Muscle of leg (tissue), 11 donors: ENCODE measurements around the gene SLC16A8. TPM values are rescaled to one million over a fixed set of nuclear protein-coding genes. Genes with fewer than 3 reads are reported as not detected.

Experiments
- DNase-seq: peaks from one replicate; pipeline ENCODE4 v3.0.0; 2013
- H3K27ac ChIP-seq: one replicate; pipeline ENCODE4 v1.5.1; 2013; ENCODE audit warnings: mild to moderate bottlenecking, low read length, control low read depth
- H3K27me3 ChIP-seq: one replicate; pipeline ENCODE4 v1.6.1; 2013; ENCODE audit warnings: low read length; ENCODE audit not compliant: control insufficient read depth, insufficient read depth
- H3K36me3 ChIP-seq: one replicate; pipeline ENCODE4 v1.6.1; 2013; ENCODE audit warnings: low read length; ENCODE audit not compliant: control insufficient read depth, insufficient read depth
- H3K4me1 ChIP-seq: one replicate; pipeline ENCODE4 v1.6.1; 2013; ENCODE audit warnings: low read length; ENCODE audit not compliant: control insufficient read depth, insufficient read depth
- H3K4me3 ChIP-seq: one replicate; pipeline ENCODE4 v1.5.1; 2013; ENCODE audit warnings: low read length, control low read depth
- H3K9me3 ChIP-seq: replicated peaks from 2 replicates; pipeline ENCODE4 v1.6.1; 2013; ENCODE audit warnings: low read depth, low read length; ENCODE audit not compliant: control insufficient read depth
- WGBS: methylation state at CpG from one replicate; pipeline ENCODE4 v1.1.5; 2013; ENCODE audit warnings: missing lambda C conversion rate; ENCODE audit not compliant: insufficient coverage; 5-methylcytosine and 5-hydroxymethylcytosine counted together
- polyA plus RNA-seq, 8 donors: library from polyadenylated mRNA; unstranded; fragments of 120-200 nt; gene quantifications; one replicate each; pipeline versions ENCODE4 v1.2.1 to v1.2.3, GENCODE V29; 2013; ENCODE audit warnings: inconsistent platforms in 1 of 8, low replicate concordance in 1 of 8; ENCODE audit not compliant: insufficient read length in 8 of 8, insufficient read depth in 1 of 8
- total RNA-seq: library from RNA; stranded (reverse); fragments of 120-200 nt; gene quantifications from one replicate; pipeline ENCODE4 v1.2.4, GENCODE V29; 2013

The SLC16A8 gene
- total and polyA plus RNA-seq, 9 donors = 1.0 to 3.4 (median 2.4) TPM

DNA sequence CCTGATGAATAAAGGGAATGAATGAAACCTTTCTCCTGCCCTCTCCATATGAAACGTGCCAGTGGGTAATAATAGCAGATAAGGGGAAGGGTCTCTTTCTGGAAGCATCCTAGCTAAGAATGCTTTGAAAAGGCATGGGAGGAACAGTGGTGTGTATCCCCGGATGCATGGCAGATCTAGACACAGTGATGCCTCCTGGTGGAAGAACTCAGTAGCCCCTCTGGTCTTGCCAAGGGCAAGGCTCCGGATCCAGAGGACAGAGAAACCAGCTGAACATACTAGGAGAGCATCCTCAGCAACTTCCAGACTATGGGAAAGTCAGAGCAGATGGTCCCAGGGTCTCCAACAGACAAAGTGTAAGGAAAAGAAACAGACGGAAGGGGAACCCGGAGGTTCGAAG is 20.1 kb upstream of the SLC16A8 start:
- Histone ChIP-seq H3K36me3 (no peaks in the 10 kb centered on the region), H3K27ac (no peak overlapping the region), H3K4me3 (no peak overlapping the region), H3K27me3 (no peaks in the 10 kb centered on the region), H3K9me3 (no peaks in the 10 kb centered on the region), H3K4me1 (peaks cover 19% of the 10 kb centered on the region)
- DNase-seq = no peak
- 39% methylated on average over 2 of the region's 6 CpGs for WGBS

DNA sequence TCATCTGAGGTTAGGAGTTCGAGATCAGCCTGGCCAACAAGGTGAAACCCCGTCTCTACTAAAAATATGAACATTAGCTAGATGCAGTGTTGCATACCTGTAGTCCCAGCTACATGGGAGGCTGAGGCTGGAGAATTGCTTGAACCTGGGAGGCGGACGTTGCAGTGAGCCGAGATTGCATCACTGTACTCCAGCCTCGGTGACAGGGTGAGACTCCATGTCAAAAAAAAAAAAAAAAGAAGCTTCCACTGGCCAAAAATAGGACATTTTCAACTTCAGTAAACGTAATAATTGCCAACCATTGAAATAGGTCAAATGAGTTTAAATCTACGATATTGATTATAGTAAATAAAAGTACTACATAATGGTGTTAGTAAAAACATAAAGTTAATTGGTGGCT is 19.7 kb upstream of the SLC16A8 start:
- H3K27ac ChIP-seq = no peak overlapping the region
- peaks cover 21% of the 10 kb centered on the region for H3K4me1 ChIP-seq
- H3K36me3 ChIP-seq = no peaks in the 10 kb centered on the region
- DNase-seq = no peak
- H3K4me3 ChIP-seq = no peak overlapping the region
- H3K27me3 ChIP-seq = no peaks in the 10 kb centered on the region
- H3K9me3 ChIP-seq = no peaks in the 10 kb centered on the region
- 79% methylated on average over 4 of the region's 8 CpGs for WGBS

DNA sequence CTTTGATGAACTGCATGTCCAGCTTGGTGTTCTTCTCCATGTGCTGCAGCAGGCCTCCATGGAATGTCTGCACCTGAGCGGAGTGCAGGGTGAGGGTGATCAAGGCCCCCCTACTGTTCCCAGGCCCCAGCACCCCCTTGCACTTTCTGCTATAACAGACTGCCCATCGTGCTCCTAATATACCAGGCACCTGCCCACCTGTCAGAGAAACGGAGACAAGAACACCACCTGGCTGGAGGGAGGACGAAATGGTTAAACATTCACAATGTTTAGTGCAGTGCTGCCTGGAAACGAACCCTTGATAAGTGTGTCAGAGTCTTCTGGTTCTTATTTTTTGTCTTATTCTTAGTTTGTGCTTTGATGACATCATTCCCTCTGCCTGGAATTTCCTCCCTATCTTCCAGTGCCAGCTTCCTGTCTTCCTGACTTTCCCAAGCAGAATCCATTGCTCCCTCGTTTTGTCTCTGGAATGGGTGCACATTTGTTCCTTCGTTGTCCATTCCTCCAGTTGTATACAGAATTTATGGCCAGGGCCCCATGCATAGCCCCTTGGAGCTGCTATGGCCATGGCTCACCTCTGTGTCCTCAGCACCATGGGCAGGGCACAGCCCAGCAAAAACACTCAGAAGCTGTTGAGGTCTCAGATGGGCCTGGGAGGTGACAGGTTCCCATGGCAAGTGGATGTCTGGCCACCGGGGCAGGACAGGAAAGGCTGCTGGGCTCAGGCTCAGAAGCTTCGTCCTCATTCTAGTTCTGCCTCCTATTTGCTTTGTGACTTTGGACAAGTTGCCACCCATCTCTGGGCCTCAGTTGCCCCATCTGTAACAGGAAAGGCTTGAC is 14.6 kb upstream of the SLC16A8 start:
- no peaks in the 10 kb centered on the region for H3K36me3 ChIP-seq
- H3K27me3 ChIP-seq = peaks cover 15% of the 10 kb centered on the region
- no peak overlapping the region for H3K27ac ChIP-seq
- H3K9me3 ChIP-seq = no peaks in the 10 kb centered on the region
- H3K4me3 ChIP-seq = no peak overlapping the region
- peak; percentile 59 for DNase-seq
- WGBS = 43% methylated on average over 4 of the region's 9 CpGs
- H3K4me1 ChIP-seq = peaks cover 12% of the 10 kb centered on the region

- whole genome bisulfite sequencing = 15% methylated on average over 11 of the region's 32 CpGs
- Histone ChIP-seq H3K36me3 (no peaks in the 10 kb centered on the region), H3K27me3 (peaks cover 15% of the 10 kb centered on the region), H3K4me1 (peaks cover 12% of the 10 kb centered on the region), H3K27ac (no peak overlapping the region), H3K9me3 (no peaks in the 10 kb centered on the region), H3K4me3 (no peak overlapping the region)
- no peak for DNase-seq
Measured at GRCh38 chr22:38097557-38098409, 13.8 kb upstream of the SLC16A8 start.

DNA sequence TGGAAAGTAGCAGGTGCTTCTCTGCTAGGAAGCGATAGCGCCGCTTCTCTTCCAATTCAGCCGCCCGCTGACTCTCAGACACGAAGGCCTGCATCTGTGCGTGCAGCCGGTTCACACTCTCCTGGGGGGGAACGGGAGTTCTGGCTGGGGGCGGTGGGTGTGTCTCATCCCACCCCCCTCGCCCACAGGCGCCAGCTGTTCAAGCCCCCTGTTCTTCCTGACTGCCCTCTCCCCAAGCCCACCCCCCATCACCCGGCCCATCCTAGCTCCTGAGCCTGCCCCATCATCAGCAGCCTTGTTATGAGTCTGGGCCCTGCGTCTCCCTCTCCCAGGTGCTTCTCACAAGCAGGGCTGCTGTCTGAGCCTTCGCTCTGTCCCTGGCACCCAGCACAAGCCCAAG is 13.1 kb upstream of the SLC16A8 start:
- no peak for DNase-seq
- H3K4me1 ChIP-seq = peaks cover 12% of the 10 kb centered on the region
- H3K27me3 ChIP-seq = peaks cover 15% of the 10 kb centered on the region
- no peaks in the 10 kb centered on the region for H3K36me3 ChIP-seq
- 42% methylated on average over 7 of the region's 15 CpGs for whole genome bisulfite sequencing
- no peak overlapping the region for H3K27ac ChIP-seq
- no peaks in the 10 kb centered on the region for H3K9me3 ChIP-seq
- H3K4me3 ChIP-seq = no peak overlapping the region

DNA sequence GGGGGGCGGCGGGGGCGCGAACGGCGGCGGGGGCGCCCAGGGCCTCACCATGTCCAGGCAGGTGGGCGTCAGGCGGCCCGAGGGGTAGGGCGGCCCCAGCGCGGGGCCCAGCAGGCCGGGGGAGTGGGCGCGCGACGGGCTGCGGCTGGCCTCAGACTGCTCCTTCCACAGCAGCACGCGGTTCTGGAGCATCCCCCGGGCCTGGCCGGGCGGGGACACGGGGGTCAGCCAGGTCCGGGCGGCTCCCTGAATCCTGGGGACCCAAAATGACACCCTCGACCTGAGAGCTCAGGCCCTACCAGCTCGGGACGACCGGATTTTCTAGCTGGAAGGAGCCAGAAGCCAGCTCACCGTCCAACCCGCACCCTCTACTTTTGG is 5.5 kb upstream of the SLC16A8 start:
- Histone ChIP-seq H3K4me1 (peaks cover 5% of the 10 kb centered on the region), H3K4me3 (no peak overlapping the region)
- WGBS = 7% methylated on average over 32 of the region's 34 CpGs

DNA sequence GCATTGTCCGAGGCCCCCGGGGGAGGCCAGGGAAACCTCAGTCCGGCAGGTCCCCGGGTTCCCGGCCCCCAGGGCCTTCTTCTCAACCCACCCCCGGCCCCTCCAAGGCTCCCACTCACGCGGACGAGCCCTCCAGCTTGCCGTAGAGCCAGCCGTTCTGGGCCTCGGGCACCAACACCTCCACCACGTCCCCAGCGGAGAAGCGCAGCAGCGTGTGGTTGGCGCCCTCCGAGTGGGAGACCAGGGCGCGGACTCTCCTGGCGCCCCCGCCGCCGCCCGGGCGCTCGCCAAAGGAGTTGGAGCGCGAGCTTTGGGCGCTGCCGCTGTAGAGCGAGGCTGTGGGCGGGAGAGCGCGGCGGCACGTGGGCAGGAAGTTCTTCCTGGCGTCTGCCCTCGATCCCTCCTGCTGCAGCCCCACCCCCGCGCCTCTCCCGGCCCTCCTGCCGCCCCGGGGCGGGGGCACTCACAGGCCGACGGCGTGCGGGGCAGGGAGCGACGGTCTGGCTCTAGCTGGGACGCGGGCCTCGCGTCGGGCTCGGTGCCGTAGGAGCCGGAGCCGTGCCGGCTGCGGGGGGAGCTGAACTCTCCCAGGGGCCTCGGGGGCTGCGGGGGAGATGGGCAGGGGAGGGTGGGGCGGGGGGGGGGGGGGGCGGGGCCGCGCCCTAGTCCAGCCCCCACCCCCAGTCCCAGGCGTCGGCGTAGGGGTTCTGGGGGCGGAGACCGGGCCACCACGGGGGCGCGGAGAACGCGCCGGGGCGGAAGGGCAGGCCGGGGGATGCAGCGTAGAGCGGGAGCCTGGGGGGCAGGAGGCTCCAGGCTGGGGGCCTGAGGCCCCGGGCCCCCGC is 4.9 kb upstream of the SLC16A8 start:
- H3K27ac ChIP-seq = no peak overlapping the region
- H3K36me3 ChIP-seq = peaks cover 11% of the 10 kb centered on the region
- peaks cover 22% of the 10 kb centered on the region for H3K27me3 ChIP-seq
- no peaks in the 10 kb centered on the region for H3K9me3 ChIP-seq
- 11% methylated on average over 52 of the region's 85 CpGs for WGBS
- no peak overlapping the region for H3K4me3 ChIP-seq
- H3K4me1 ChIP-seq = peaks cover 5% of the 10 kb centered on the region
- no peak for DNase-seq

More for the DNA sequence above, 5.5 kb upstream of the SLC16A8 start:
- Histone ChIP-seq H3K9me3 (no peaks in the 10 kb centered on the region), H3K27ac (no peak overlapping the region), H3K27me3 (peaks cover 19% of the 10 kb centered on the region), H3K36me3 (peaks cover 11% of the 10 kb centered on the region)
- no peak for DNase-seq

DNA sequence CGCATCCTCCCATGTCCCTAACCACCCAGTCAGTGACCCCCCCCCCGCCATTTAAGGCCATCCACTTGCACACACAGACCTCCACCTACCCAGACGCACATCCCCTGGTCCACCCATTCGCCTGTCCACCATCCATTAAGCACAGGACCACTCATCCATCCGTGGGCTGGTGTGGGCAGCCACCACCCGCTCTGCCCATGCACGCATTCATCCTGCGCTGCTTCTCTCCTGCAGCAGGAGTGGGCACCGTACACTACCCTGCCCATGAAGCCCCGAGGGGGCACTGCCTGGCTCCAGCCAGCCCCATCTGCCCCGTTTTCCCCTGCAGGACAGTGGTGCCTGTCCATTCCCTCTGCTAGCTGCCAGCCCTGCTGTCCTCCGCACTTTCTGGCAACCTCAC is 3.9 kb upstream of the SLC16A8 start:
- WGBS = 84% methylated on average over 11 of the region's 12 CpGs
- Histone ChIP-seq H3K4me3 (no peak overlapping the region), H3K27ac (no peak overlapping the region), H3K9me3 (no peaks in the 10 kb centered on the region), H3K27me3 (peaks cover 32% of the 10 kb centered on the region), H3K36me3 (peaks cover 11% of the 10 kb centered on the region), H3K4me1 (peaks cover 5% of the 10 kb centered on the region)
- DNase-seq = no peak

- whole genome bisulfite sequencing = 73% methylated on average over 6 of the region's 13 CpGs
- Histone ChIP-seq H3K36me3 (peaks cover 11% of the 10 kb centered on the region), H3K27me3 (peaks cover 41% of the 10 kb centered on the region), H3K4me1 (peaks cover 13% of the 10 kb centered on the region), H3K9me3 (no peaks in the 10 kb centered on the region), H3K27ac (no peak overlapping the region), H3K4me3 (no peak overlapping the region)
- DNase-seq = no peak
Measured at GRCh38 chr22:38086942-38087341, 3.0 kb upstream of the SLC16A8 start.
